ENCODE measurements around the gene MGAT4A. TPM values are rescaled to one million over a fixed set of nuclear protein-coding genes. Genes with fewer than 3 reads are reported as not detected.
A peak's percentile ranks its signal among the peaks of the same experiment; 100 is the strongest.

Gene MGAT4A
- polyA plus RNA-seq, 2 of the 4 experiments (the other 2 are of a cell fraction) = 0.61 to 2.6 TPM

DNA sequence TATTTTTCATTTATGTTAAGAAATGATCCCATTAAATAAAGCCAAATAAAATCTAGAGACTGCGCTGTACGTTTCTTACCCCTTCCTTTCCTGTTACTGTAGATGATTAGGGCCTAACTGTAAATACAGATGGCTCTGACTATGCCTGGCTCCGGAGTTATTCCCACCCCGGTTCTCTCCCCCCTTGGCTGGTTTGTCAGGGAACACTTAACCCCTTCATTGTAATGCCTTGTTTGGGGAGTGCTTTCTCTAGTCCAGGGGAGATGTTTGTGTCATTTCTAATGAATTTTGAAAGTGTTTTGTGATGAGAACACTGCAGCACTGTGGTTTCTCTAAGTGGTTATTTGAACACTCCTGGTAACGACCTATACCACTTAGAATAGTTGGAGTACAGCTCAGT lies 113.8 kb downstream of the MGAT4A start (continued):
- TF ChIP-seq USF2 (IDR thresholded peaks at IDR 0.05) (no peak), POLR2AphosphoS2 (conservative IDR thresholded peaks at IDR 0.05; ENCODE audit: low read length) (no peak), CHD2 (IDR thresholded peaks at IDR 0.05; ENCODE audit: low read length, partially characterized antibody) (no peak), TP53 (CRISPR knock-in tag; IDR thresholded peaks at IDR 0.05) (no peak)

GRCh38 chr2:98615481-98615880 lies 115.5 kb downstream of the MGAT4A start:
- DNase-seq (ENCODE audit: low read depth in 1 of 2, low spot score in 1 of 2) = peak in 1 of 2 experiments; percentile 25
- no peaks in the 10 kb centered on the region for H3K9me3 ChIP-seq
- TF ChIP-seq JUNB (IDR thresholded peaks at IDR 0.05) (no peak), EHF (CRISPR knock-in tag; IDR thresholded peaks at IDR 0.05) (no peak), ATOH8 (CRISPR knock-in tag; IDR thresholded peaks at IDR 0.05; ENCODE audit: low read depth) (no peak), RNF2 (IDR thresholded peaks at IDR 0.05; ENCODE audit: borderline replicate concordance, low read depth) (no peak), BHLHE40 (IDR thresholded peaks at IDR 0.05; ENCODE audit: low read depth, low read length) (no peak), HES2 (IDR thresholded peaks at IDR 0.05) (no peak), TFCP2L1 (CRISPR knock-in tag; IDR thresholded peaks at IDR 0.05) (no peak), HEYL (CRISPR knock-in tag; IDR thresholded peaks at IDR 0.05) (no peak), CHD4 (IDR thresholded peaks at IDR 0.05; ENCODE audit: borderline replicate concordance) (no peak), ZC3H11A (IDR thresholded peaks at IDR 0.05) (no peak)
- no peak overlapping the region for H3K27ac ChIP-seq
- no peaks in the 10 kb centered on the region; the same call in 2 of the 3 replicates for H3K4me1 ChIP-seq
- ChIA-PET POLR2A (no interaction called here), CTCF (no interaction called here)
- 88% methylated on average over 5 of the region's 5 CpGs for WGBS (ENCODE audit: missing lambda C conversion rate)
- H3K4me3 ChIP-seq = no peak overlapping the region
- FAIRE-seq = no peak
- no peak overlapping the region for H3K4me2 ChIP-seq
- ATAC-seq = peak; percentile 62 to 68; a peak in 4 of 6 replicates

DNA sequence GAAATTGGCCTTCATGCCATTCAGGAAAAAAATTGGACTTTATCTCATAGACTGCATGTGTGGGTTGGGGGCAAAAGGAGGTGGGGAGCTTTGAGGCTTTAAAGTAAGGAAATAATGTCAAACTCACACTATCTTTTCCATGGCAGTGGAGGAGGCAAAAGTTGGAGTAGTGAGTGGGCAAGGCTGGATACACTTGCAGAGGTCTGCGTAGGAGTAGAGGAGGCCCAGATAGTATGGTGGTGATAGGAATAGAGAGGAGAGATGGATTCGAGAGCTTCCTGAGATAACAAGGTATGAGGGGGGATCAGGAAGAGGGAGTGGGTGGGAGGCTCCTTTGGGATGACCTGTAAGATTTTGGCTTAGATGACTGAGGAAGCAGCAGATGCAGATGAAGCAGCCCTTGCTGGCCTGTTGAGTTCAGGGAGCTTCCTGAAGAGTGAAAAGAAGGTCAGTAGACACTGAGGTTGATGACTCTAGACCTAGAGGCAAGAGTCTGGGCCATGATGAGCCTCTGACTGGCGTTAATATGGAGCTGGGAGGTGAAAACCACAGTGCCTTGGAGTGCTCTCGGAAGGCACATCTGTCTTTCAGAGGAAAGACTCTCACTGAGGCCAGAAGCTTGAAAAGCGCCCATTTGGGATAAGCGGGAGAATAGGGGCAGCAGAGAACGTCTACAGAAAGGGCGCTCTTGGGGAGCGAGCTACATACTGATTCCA lies 116.8 kb downstream of the MGAT4A start:
- CTCF ChIA-PET = interaction anchor here (0.7 to 1.1 kb wide), 3 partner anchors 9 to 17 kb away, joined by 3 to 5 read pairs (median 3); no protein-coding TSS in a partner anchor
- TF ChIP-seq RARB (CRISPR knock-in tag; IDR thresholded peaks at IDR 0.05) = no peak
- TF ChIP-seq RCOR1 (IDR thresholded peaks at IDR 0.05; ENCODE audit: low read depth, low read length) = no peak
- no peak for TF ChIP-seq KDM1A (IDR thresholded peaks at IDR 0.05; ENCODE audit: low read depth)
- TF ChIP-seq, protein P1, sequence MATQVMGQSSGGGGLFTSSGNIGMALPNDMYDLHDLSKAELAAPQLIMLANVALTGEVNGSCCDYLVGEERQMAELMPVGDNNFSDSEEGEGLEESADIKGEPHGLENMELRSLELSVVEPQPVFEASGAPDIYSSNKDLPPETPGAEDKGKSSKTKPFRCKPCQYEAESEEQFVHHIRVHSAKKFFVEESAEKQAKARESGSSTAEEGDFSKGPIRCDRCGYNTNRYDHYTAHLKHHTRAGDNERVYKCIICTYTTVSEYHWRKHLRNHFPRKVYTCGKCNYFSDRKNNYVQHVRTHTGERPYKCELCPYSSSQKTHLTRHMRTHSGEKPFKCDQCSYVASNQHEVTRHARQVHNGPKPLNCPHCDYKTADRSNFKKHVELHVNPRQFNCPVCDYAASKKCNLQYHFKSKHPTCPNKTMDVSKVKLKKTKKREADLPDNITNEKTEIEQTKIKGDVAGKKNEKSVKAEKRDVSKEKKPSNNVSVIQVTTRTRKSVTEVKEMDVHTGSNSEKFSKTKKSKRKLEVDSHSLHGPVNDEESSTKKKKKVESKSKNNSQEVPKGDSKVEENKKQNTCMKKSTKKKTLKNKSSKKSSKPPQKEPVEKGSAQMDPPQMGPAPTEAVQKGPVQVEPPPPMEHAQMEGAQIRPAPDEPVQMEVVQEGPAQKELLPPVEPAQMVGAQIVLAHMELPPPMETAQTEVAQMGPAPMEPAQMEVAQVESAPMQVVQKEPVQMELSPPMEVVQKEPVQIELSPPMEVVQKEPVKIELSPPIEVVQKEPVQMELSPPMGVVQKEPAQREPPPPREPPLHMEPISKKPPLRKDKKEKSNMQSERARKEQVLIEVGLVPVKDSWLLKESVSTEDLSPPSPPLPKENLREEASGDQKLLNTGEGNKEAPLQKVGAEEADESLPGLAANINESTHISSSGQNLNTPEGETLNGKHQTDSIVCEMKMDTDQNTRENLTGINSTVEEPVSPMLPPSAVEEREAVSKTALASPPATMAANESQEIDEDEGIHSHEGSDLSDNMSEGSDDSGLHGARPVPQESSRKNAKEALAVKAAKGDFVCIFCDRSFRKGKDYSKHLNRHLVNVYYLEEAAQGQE (IDR thresholded peaks at IDR 0.05) = no peak
- TF ChIP-seq BHLHE40 (IDR thresholded peaks at IDR 0.05; ENCODE audit: low read depth, low read length) = no peak
- TF ChIP-seq JUNB (IDR thresholded peaks at IDR 0.05) = no peak
- TF ChIP-seq E2F6 (IDR thresholded peaks at IDR 0.05; ENCODE audit: borderline replicate concordance, low read depth) = no peak
- no peak for TF ChIP-seq MYC (IDR thresholded peaks at IDR 0.05; ENCODE audit: borderline replicate concordance, low read length)
- TF ChIP-seq MAZ (IDR thresholded peaks at IDR 0.05; ENCODE audit: borderline replicate concordance, low read depth, low read length) = no peak
- peaks cover 9% of the 10 kb centered on the region; the same call in 1 of the 3 replicates for H3K4me1 ChIP-seq
- FAIRE-seq (no peak), ATAC-seq (no peak), DNase-seq (ENCODE audit: low read depth in 1 of 2, low spot score in 1 of 2) (no peak)
- H3K27ac ChIP-seq = no peak overlapping the region
- 93% methylated on average over 9 of the region's 9 CpGs for WGBS (ENCODE audit: missing lambda C conversion rate)
- H3K4me3 ChIP-seq = no peak overlapping the region
- H3K4me2 ChIP-seq = no peak overlapping the region
- H3K9me3 ChIP-seq = no peaks in the 10 kb centered on the region
- POLR2A ChIA-PET = no interaction called here

Data from A549 (cell line).